GM19238 (cell line): ENCODE data around the gene ANK3.

Experiments
- DNase-seq: peaks from one replicate; pipeline ENCODE4 v3.0.0; 2011; ENCODE audit warnings: low spot score; ENCODE audit not compliant: insufficient read length

ANK3 gene

DNA sequence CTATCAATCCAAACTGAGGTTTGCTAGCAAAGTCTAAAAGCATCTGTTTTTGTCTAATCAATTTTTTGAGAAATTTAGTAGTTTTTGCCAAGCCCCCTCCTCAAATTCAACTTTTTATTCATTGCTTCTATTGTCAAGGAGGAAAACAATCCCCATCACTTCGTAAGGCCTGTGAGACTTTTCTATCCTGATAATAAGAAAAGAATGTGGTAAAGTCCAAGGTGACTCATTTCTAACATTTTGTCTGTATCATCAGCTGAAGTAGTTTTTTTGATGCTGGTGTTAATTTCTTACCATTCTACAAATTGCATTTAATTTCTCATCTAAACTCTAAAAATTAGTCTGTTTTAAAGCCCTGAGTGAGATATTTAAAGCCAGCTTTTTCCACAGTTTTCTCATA lies 11.7 kb downstream of the ANK3 start:
- DNase-seq: no peak

GRCh38 chr10:60377042-60377352 lies 12.7 kb downstream of the ANK3 start:
- no peak for DNase-seq

GRCh38 chr10:60376221-60377041 lies 13.2 kb downstream of the ANK3 start:
- DNase-seq: no peak

DNA sequence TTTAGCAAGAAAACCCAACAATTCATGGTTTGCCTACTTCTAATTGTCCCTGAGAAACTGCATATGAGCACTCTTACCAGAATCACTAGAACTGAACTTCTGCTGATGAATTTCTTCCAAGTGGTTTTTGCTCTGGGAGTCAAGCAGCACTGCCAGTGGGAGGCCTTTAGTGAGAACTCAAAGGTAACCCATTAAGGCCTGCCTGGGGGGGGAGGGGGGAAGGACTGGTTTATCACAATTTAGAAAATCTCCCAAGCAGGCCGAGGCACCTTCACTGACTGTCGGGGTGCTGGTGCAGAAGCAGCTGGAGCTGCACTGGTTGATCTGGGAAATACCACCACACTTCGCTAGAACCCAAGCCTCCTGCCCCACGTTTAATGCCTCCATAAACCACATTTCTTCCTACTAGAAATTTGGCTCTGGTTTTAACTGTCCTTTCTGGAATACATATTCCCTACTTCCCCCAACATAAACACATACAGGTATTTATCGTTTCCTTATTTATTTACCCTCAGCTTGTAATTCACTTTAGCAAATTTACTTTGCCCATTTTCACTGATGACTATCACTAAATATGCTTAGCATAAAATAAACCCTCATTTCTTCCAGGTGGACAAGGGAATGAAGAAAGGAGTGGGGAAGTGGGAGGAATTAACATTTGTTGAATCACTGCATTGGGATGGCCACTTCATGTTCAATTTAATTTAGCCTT lies 14.2 kb downstream of the ANK3 start:
- no peak for DNase-seq

- no peak for DNase-seq
Measured at GRCh38 chr10:60374836-60375235, 14.8 kb downstream of the ANK3 start.

GRCh38 chr10:60372436-60372835 lies 17.2 kb downstream of the ANK3 start:
- no peak for DNase-seq

GRCh38 chr10:60369547-60369930 lies 20.1 kb downstream of the ANK3 start:
- no peak for DNase-seq

DNA sequence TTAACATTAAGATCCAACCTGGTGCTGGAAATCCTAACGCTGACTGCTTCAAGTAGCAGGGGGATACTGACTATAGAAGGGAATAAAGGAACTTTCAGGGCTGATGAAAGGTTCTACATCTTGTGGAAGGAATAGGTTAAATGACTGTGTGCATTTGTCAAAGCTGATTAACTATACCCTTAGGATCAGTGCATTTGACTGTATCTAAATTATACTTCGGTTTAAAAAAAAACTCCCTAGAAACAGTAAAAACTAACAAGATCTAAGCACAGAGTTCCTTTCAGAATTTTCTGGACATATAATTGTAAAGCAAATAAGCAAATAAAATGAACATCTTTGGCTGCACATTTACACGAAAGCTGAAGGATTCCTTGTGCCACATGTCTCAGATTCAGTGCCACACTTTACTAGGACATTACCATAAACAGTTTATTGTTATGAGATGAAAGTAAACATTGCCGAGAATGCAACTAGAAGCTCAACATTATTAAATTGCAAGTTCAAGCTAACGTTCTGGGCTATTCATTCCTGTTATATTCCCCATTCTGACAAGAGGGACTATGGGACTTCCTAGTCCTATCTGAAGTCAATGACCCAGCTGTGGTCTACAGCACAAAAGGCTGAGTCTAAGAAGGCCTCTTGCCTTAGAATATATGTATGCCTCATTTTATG lies 20.7 kb downstream of the ANK3 start:
- DNase-seq: no peak

DNA sequence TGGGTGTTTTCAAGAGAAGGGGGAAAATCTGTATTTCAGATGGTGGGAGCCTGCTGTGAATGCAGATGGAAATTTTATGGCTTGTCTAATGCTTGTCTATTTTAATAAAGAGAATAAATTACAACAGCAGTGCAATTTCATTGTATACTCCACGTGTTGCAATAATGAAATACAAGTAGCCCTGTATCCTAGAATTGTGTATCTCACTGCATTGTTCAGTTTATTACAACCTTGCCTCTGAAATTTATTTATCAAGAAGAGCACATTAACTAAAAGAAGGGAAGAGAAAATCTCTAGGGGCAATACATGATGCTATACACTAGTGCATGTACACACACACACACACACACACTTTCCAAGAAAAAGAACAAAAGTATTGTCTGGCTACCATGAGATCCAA lies 21.8 kb downstream of the ANK3 start:
- no peak for DNase-seq

- no peak for DNase-seq
Measured at GRCh38 chr10:60367431-60367830, 22.2 kb downstream of the ANK3 start.

DNA sequence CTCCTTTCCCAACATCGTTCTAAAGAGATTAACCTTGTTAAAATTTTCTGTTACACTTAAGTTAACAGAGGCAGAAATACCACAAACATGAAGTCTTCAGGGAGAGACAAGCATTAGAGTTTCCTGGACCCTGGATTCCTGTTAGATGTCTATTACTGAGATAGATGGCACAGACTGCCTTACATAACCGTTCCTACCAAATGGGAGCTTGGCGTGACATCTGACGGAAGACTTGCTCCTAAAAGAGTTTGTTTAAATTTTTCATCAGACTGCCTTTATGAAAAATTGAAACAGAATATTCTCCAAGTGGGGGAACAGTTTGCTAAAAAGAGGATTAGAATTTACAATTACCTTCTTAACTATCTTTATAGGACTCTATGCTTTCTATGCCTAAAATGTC lies 22.7 kb downstream of the ANK3 start:
- DNase-seq: no peak

DNA sequence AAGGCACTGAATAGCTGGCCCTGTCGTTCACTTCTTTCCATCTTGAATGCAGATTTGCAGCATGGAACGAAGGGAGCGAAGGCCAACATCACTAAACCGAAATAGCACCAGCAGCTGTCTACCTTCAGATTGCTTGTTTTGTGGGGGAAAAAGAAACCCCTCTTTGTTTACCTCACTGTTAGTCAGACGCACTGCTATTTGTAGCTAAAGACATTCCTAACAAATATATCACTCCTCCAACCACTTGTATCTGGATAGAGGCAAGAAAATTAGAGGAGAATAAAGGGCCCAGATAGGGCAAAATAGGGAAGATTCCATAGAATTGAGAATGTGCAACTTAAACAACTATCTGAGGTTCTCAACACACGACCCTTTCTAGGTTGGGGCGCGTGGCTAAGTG lies 26.5 kb downstream of the ANK3 start:
- no peak for DNase-seq

GRCh38 chr10:60362461-60362860 lies 27.2 kb downstream of the ANK3 start:
- DNase-seq: no peak

GRCh38 chr10:60359066-60359465 lies 30.6 kb downstream of the ANK3 start:
- no peak for DNase-seq

GRCh38 chr10:60358282-60358681 lies 31.4 kb downstream of the ANK3 start:
- peak; percentile 12 for DNase-seq

- no peak for DNase-seq
Measured at GRCh38 chr10:60353519-60354258, 36.0 kb downstream of the ANK3 start.

DNA sequence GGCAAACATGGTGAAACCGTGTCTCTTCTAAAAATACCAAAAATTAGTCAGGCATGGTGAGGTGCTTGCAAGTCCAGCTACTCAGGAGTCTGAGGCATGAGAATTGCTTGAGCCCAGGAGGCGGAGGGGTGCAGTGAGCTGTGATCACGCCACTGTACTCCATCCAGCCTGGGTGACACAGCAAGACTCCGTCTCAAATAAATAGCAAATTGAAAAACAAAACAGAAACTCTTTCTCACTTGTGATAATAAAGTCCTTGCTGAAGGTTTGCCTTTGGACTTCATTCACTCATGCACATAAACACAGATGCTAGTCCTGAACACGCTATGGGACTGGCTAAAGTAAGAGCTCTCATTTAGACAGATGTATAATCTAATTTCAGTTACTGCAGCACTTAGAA lies 37.6 kb downstream of the ANK3 start:
- DNase-seq: no peak

DNA sequence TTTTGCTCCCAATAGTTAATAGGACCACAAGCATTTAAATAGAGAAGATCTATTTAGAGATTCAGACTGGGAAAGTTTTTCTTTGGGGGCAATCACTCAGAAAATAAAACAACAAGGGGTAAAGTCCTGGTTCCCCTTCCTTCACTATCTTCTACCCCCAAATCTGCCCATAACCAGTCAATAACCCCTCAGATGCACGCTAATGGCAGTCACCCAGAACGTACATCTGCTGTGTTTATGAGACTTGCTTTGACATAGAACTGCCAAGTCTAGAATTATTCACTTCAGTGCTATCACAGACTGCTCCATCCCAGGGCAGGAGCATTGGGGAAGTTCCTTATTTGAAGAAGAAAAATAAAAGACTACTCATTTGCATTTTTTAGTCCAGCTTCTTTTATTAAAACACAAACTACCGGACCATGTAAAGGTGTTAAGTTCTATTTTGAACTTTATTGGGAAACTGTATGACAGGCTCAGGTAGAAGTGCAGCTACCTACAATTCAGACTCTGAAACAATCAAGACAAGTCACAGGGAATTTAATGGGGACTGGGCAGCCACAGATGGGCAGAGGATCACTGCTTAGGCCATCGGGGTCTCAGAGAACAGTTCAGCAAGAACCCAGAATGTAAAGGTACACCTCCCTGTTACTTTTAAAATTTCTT lies 38.4 kb downstream of the ANK3 start:
- peak; percentile 3 for DNase-seq

DNA sequence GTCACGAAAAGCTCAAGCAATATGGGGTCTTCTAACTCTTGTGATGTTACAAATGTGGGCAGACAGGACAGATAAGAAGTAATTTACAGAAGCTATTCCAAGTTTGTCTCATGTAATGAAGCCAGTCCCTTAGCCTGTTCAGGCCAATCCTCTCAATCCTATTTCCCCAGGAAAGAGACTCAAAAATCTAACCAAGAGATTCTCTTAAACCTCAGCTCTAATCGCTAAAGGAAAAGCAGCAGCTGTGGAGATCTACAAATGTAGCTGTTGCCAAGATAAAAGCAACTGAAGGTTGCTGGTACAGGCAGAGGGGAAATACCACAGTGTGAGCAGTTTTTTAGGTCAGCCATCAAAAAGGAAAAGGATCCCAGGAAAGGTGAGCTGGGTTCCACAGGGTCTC lies 39.3 kb downstream of the ANK3 start:
- no peak for DNase-seq

- no peak for DNase-seq
Measured at GRCh38 chr10:60349426-60349825, 40.2 kb downstream of the ANK3 start.

DNA sequence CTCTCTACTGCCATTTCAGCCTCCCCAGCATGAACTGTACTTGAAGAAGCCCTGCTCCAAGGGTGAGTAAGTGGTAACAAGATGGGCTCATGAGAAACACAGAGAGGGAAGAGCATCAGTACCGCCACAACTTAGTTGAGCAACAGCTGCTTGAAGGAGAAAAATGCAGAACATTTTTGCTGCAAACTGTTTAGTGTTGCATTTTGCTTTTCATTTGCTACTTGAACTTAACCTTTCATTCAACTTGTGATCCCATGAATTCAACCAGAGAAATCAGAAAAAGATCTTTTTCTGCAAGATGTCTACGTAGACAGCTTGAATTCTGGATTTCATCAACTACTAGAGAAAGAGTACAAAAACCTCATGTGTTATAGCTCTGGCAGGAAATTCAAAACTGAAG lies 40.7 kb downstream of the ANK3 start:
- no peak for DNase-seq
